NCI-H1930 (cell line): ENCODE results near the gene HTATSF1.

ENCODE experiments used
- DNase-seq, 2 experiments: peaks; one replicate each; lab custom pipeline; 2025; lab: John Stamatoyannopoulos, UW

The HTATSF1 gene

GRCh38 chrX:136496186-136496763, 1.1 kb upstream of the HTATSF1 start:
- DNase-seq, result no peak

DNA sequence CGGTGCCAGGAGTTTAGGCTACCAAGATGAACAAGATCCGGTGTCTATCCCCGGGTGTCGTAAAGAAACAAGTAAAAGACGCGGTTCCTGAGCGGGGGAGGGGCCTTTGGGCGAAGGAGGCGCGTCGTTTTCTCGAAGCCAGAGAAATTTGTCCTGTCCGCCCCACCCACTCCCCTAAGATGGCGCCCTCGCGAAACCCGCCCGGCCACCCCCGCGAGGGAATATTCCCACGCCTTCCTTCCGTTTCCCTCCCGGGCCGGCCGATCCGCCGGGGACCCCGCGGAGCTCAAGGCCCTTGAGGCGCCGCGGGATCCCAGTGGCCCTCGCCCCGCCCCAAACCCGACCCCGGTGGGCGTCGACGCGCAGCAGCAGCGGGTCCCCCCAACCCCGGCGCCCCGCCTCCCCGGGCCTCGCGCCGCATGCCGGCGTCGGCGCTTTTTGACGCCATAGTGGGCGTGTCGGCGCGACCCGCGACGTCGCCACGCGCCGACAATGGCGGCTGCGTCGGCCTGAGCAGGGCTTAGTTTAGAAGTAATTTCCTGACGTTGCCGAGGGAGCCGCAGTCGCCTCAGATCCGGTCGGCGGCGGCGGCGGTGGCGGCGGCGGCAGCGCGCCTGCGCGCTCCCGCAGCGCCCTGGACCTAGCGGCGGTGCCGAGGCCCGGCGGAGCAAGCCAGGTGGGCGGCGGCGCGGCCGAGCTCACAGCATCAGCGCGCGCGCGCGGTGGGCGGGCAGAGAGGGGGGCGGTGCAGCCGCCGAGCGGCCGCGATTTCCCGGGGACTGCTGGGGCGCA, 432 bp upstream of the HTATSF1 start:
- peak; percentile 78 to 93 for DNase-seq

DNA sequence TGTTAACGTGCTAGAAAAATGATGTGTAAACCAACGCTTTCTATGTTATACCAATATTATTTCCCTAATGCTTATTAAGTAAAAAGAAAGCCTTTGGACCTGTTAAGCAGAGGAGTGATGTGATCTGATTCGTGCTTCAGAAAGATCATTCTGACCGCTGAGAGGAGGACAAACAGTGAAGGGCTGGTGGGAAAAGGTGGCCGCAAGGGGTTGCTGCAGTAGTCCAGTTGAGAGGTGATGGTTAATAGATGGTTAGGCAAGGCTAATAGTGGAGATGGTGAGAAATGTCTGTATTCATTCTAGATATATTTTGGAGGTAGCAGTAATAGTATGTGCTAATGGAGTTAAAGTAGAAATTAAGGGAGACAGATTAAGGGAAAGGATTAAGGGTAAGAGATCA, 21.7 kb downstream of the HTATSF1 start:
- no peak for DNase-seq

- no peak for DNase-seq
Measured at GRCh38 chrX:136523770-136524169, 26.4 kb downstream of the HTATSF1 start.

DNA sequence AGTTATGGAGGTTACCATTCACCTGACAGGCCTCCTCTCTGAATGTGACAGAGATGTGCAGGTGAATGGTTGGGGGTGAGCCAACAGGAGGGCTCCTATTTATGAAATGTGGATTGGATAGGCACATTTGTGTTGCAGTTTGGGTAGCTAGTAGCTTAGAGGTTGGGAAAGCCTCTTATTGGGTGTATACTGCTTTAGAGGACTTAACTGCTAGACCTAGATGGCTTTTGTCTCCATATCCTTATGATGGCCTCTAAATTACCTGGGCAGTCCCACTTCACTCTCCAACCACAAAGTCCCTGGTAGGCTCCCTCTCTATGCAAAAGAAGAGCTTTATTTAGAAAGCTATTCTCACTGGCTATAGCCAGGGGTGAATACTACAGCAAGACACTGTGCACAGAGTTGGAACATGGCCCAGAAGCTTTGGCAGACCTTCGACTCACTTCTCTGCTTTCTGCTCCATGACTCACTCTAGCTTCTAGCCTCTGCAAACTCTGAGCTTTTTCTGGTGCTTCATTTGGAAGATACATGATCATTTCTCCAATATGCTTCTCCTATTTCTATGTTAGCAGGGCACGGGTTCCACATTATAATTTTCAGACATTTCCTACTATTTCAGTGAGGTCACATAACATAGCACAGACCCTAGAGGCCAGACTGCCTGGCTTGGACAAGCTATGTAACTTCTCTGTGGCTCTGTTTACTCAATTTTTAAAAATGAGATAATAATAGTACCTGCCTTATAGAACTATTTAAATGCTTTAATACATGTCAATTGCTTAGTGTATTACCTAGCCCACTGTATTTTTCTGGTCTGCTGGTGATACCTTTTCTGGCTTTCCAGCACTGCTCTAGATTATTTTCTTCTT, 28.6 kb downstream of the HTATSF1 start:
- no peak for DNase-seq

DNA sequence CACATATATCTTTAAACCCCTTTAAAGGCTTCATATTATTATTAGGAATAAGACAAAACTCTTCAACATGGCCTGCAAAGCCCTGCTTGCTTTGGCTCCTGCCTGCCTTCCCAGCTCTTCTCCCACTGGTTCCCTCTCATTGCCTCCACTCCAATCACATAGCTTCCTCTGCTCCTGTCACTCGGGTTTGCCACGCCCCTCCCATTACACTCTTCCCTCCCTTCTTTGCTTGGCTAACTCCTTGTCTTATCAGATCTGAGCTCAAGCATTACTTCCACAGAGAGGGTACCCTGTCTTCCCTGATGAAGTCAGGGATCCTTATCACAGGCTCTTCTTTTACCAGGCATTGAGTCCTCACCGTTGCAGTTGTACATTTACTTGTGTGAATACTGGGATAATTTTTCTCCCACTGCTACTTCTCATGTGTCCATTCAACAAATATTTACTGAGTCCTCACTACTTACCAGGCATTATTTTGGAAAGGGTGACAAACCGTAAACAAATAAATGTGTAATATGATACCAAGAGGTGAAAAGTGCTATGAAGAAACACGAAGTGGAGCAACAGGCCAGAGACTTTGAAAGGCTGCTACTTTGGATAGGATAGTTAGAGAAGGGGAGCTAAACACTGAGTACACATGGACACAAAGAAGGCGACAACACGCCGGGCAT, 31.4 kb downstream of the HTATSF1 start:
- DNase-seq, result no peak

- DNase-seq, result no peak
Measured at GRCh38 chrX:136529795-136530194, 32.4 kb downstream of the HTATSF1 start.

- DNase-seq, result no peak
Measured at GRCh38 chrX:136531951-136532350, 34.6 kb downstream of the HTATSF1 start, which contains the start of gene VGLL1. Gene VGLL1, plus strand, starts transcription at chrX:136532215. Its CDS starts 3,806 bp downstream, at chrX:136536021.

DNA sequence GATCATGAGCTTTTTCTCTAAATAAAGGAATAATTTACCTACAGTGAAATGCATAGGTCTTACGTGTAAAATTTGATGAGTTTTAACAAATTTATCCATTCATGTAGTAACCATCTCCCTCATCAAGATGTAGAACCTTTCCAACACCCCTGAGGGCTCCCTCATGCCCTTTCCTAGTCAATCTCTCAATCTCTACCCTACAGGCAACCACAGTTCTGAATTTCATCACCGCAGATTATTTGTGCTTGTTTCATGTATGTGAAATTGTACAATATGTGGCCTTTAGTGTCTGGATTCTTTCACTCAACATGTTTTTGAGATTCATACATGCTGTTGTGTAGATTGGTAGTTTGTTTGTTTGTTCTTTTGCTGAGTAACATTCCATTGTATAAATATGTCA, 36.7 kb downstream of the HTATSF1 start:
- no peak for DNase-seq

DNA sequence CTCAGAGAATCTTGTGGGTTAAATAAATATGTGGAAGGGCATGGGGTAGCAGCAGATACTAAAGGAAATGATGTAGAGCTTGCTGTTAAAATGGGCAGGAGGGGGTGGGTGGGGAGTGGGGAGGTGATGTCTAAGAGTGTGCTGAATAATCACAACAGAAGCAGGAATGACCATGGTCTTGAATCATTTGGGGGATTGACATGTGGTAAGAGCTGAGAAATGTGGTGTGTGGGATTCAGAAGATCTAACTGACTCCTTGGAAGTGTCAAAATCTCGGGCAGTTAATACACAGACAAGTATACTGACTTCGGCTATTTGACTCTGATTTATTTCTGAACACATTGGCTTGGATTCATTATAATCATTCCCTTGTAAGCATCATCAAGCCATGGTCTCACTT, 41.4 kb downstream of the HTATSF1 start:
- DNase-seq, result no peak

GRCh38 chrX:136540226-136540625, 42.8 kb downstream of the HTATSF1 start:
- no peak for DNase-seq

GRCh38 chrX:136541294-136541693, 43.9 kb downstream of the HTATSF1 start:
- no peak for DNase-seq

DNA sequence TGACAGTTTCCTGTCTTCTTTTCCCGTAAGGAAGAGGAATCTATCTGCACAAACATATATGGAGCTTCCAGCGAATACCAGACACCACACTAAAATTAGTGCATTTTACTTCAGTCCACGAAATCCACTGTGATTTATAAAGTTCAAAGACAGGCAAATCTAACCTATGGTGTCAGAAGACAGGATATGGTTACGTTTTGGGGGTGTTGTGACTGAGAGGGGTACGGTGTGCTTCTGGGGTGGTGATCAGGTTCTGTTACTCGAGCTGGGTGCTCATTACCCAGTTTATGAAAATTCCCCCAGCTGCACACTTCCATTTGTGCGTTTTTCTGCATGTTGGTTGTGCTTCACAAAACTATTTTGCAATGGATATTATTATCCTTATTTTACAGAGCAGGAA, 44.9 kb downstream of the HTATSF1 start:
- no peak for DNase-seq

GRCh38 chrX:136546371-136546781, 49.0 kb downstream of the HTATSF1 start:
- DNase-seq, result no peak

- DNase-seq, result no peak
Measured at GRCh38 chrX:136549226-136549625, 51.8 kb downstream of the HTATSF1 start.

- DNase-seq, result no peak
Measured at GRCh38 chrX:136551410-136551809, 54.0 kb downstream of the HTATSF1 start.

DNA sequence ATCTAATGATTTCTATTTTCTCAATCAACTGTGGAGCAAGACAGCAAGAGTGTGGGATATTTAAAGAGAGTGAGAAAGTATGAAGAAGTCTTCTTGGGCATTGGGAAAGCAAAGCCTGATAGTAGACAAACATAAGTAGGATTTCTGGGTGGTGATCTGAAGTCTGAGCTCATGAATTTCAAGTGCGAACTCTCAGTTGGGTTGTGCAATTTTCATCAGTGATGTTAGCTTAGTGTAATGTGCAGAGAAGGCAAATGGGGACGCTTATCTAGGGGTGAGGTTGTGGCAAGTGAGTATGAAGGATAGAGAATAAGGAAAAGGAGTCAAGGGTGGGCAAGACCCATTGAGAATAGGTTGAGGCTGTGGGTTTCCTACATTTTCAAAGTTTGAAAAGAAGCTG, 58.3 kb downstream of the HTATSF1 start:
- no peak for DNase-seq
